Skeletal muscle cell (primary cell): Measurements from ENCODE around the gene LAMA3.

Experiments used
- DNase-seq: peaks from one replicate; pipeline ENCODE4 v3.0.0-alpha.2; 2010; ENCODE audit warnings: low read depth
- H3K4me3 ChIP-seq: 2 replicates; pipeline ENCODE4 v1.5.1; 2011; ENCODE audit warnings: low read depth, mild to moderate bottlenecking, control low read depth, low read length, moderate library complexity

Gene LAMA3

GRCh38 chr18:23998018-23998417 lies 308.8 kb downstream of the LAMA3 start:
- no peak overlapping the region for H3K4me3 ChIP-seq
- DNase-seq = no peak

GRCh38 chr18:23998820-23999219 lies 309.6 kb downstream of the LAMA3 start:
- no peak overlapping the region for H3K4me3 ChIP-seq
- DNase-seq = no peak

- no peak overlapping the region for H3K4me3 ChIP-seq
- DNase-seq = no peak
Measured at GRCh38 chr18:24000613-24001490, 311.6 kb downstream of the LAMA3 start.

GRCh38 chr18:24002479-24002878 lies 313.2 kb downstream of the LAMA3 start:
- no peak for DNase-seq
- H3K4me3 ChIP-seq = no peak overlapping the region

- no peak for DNase-seq
Measured at GRCh38 chr18:24003288-24003687, 314.0 kb downstream of the LAMA3 start.

GRCh38 chr18:24003903-24004640 lies 314.8 kb downstream of the LAMA3 start:
- H3K4me3 ChIP-seq = no peak overlapping the region
- DNase-seq = no peak

More at GRCh38 chr18:24003288-24003687, 314.0 kb downstream of the LAMA3 start:
- no peak overlapping the region for H3K4me3 ChIP-seq
